Stimulated activated CD4-positive, alpha-beta T cell treated with anti-CD3 and anti-CD28 coated beads, TNF-alpha, amount 100 ng/mL, for 4 hours (primary cell): ENCODE measurements around the gene FKBP1B.
"Not testable (repeated sequence)": the region's sequence is repeated elsewhere in the genome, so short reads cannot be mapped to it uniquely, and the experiment has no call there.

Experiments used
- DNase-seq, 3 experiments: peaks; one replicate each; pipeline ENCODE4 v3.0.0-alpha.2; 2020; ENCODE audit warnings: low read depth in 3 of 3

FKBP1B gene

GRCh38 chr2:24100732-24101131 is 51.2 kb downstream of the FKBP1B start:
- not testable (repeated sequence) for DNase-seq

- DNase-seq = no peak
Measured at GRCh38 chr2:24101992-24102391, 52.5 kb downstream of the FKBP1B start.

- DNase-seq = no peak
Measured at GRCh38 chr2:24102677-24103076, 53.1 kb downstream of the FKBP1B start.

GRCh38 chr2:24104110-24104650 is 54.6 kb downstream of the FKBP1B start:
- no peak for DNase-seq

GRCh38 chr2:24104906-24105305 is 55.4 kb downstream of the FKBP1B start:
- DNase-seq = no peak

- DNase-seq = no peak
Measured at GRCh38 chr2:24105816-24106215, 56.3 kb downstream of the FKBP1B start.

GRCh38 chr2:24106786-24107185 is 57.2 kb downstream of the FKBP1B start:
- DNase-seq = no peak

- DNase-seq = no peak
Measured at GRCh38 chr2:24107336-24107735, 57.8 kb downstream of the FKBP1B start.

- DNase-seq = not testable (repeated sequence)
Measured at GRCh38 chr2:24109431-24109830, 59.9 kb downstream of the FKBP1B start.

- DNase-seq = no peak
Measured at GRCh38 chr2:24110660-24111303, 61.2 kb downstream of the FKBP1B start.

- no peak for DNase-seq
Measured at GRCh38 chr2:24111407-24111901, 61.9 kb downstream of the FKBP1B start.
